Karpas-422 (cell line): ENCODE results near the gene DBNDD1. TPM values are rescaled to one million over a fixed set of nuclear protein-coding genes. Genes with fewer than 3 reads are reported as not detected.
A peak's percentile ranks its signal among the peaks of the same experiment; 100 is the strongest.
"Not testable (repeated sequence)": the region's sequence is repeated elsewhere in the genome, so short reads cannot be mapped to it uniquely, and the experiment has no call there.

Source experiments
- DNase-seq: peaks from one replicate; pipeline ENCODE4 v3.0.0-alpha.2; 2015
- H2AFZ ChIP-seq: fragments of 200-600 bp; sonication (generic); 2 replicates; pipeline ENCODE4 v1.6.1; 2014; ENCODE audit warnings: antibody characterized with exemption, low read length, mixed read lengths
- H3K27ac ChIP-seq: fragments of 200-600 bp; sonication (generic); 2 replicates; pipeline ENCODE4 v1.5.1; 2014; ENCODE audit warnings: mild to moderate bottlenecking, low read length, moderate library complexity
- H3K27me3 ChIP-seq: fragments of 200-600 bp; sonication (generic); 2 replicates; pipeline ENCODE4 v1.6.1; 2014; ENCODE audit warnings: low read length, mixed read lengths
- H3K36me3 ChIP-seq: fragments of 200-600 bp; sonication (generic); 2 replicates; pipeline ENCODE4 v1.6.1; 2014; ENCODE audit warnings: low read length, mixed read lengths; ENCODE audit not compliant: insufficient read depth
- H3K4me1 ChIP-seq: fragments of 200-600 bp; sonication (generic); 2 replicates; pipeline ENCODE4 v1.6.1; 2014; ENCODE audit warnings: mild to moderate bottlenecking, low read length, mixed read lengths
- H3K4me2 ChIP-seq: fragments of 200-600 bp; sonication (generic); 2 replicates; pipeline ENCODE4 v1.6.1; 2014; ENCODE audit warnings: low read length, low read depth, mild to moderate bottlenecking; ENCODE audit not compliant: poor library complexity, severe bottlenecking
- H3K4me3 ChIP-seq: fragments of 200-600 bp; sonication (generic); 2 replicates; pipeline ENCODE4 v1.5.1; 2014; ENCODE audit warnings: mild to moderate bottlenecking, antibody characterized with exemption, low read length, mixed read lengths
- H3K79me2 ChIP-seq: fragments of 200-600 bp; sonication (generic); 2 replicates; pipeline ENCODE4 v1.6.1; 2014; ENCODE audit warnings: mild to moderate bottlenecking, low read length, mixed read lengths
- H3K9ac ChIP-seq: fragments of 200-600 bp; sonication (generic); 2 replicates; pipeline ENCODE4 v1.6.0; 2014; ENCODE audit warnings: low read length
- H3K9me2 ChIP-seq: fragments of 200-600 bp; sonication (generic), shearing (Covaris generic); replicated peaks from 2 replicates; pipeline ENCODE4 v1.6.0; 2014; ENCODE audit warnings: mild to moderate bottlenecking, low read length, moderate library complexity; ENCODE audit not compliant: insufficient read depth
- H3K9me3 ChIP-seq: fragments of 300-700, 200-600 bp; sonication (generic); 2 replicates; pipeline ENCODE4 v1.6.1; 2014; ENCODE audit warnings: low read length, mixed read lengths
- H4K20me1 ChIP-seq: fragments of 200-600 bp; sonication (generic); 2 replicates; pipeline ENCODE4 v1.6.1; 2014; ENCODE audit warnings: mild to moderate bottlenecking, antibody characterized with exemption, low read length, low read depth; ENCODE audit not compliant: insufficient read depth
- total RNA-seq: library from RNA; depleted of rRNA; stranded (reverse); fragments of >200 nt; shearing (Covaris generic); gene quantifications from 2 replicates; pipeline ENCODE4 v1.2.3, GENCODE V29; 2014; ENCODE audit warnings: low replicate concordance

The DBNDD1 gene
- total RNA-seq, 1 experiment from 2014 or later: not detected

DNA sequence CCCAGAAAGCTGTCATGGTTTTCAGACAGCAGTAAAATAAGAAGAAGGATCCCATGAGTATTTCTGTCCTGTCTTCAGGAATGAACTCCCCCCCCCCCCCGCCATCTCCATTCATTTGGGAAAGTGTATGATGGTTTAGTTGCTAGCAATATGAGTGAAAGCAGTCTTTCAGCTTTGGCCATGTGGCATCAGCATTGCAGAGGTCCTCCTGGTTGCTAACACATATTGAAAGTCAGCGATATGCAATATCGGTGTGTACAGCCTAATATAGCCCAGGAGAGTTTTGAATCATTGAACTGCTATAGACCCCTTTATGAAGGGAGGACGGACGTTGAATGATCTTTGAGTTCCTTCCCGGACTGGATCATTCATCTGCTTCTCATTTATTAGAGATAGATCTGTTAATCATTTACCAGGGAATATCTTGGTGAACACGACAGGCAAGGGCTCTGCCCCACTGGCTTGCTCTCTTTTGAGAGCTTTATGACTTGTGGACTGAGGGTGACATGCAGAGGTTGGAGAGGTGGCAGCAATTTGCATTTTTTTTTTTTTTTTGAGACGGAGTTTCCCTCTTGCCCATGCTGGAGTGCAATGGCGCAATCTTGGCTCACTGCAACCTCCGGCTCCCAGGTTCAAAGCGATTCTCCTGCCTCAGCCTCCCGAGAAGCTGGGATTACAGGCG lies 45.5 kb downstream of the DBNDD1 start:
- Histone ChIP-seq H3K9ac (peak overlapping the region; percentile 100), H3K79me2 (peaks cover 62% of the 10 kb centered on the region)

DNA sequence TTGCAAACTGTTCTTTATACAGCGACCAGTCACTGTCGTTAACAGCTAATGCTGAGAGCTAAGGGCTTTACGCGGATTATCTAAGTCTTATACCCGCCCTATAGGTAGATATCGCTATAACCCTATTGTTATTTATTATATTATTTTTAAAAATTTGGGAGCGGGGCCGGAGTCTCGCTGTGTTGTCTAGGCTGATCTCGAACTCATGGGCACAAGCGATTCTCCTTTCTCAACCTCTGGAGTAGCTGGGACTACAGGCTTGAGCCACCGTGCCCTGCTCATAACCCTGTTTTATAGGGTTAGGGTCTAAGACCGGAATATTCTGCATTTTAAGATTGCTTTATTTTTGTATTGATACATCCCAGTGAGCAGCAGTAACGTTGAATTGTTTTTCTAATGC lies 46.0 kb downstream of the DBNDD1 start:
- H3K27me3 ChIP-seq: no peaks in the 10 kb centered on the region
- H3K36me3 ChIP-seq: peaks cover 15% of the 10 kb centered on the region; the same call in 1 of the 2 replicates
- peak overlapping the region; percentile 85 for H3K27ac ChIP-seq
- peaks cover 61% of the 10 kb centered on the region for H3K79me2 ChIP-seq
- H4K20me1 ChIP-seq: peaks cover 10% of the 10 kb centered on the region
- peaks cover 54% of the 10 kb centered on the region for H3K4me1 ChIP-seq
- peak overlapping the region; percentile 84; the same call in 1 of the 2 replicates for H2AFZ ChIP-seq
- H3K4me3 ChIP-seq: peak overlapping the region; percentile 100
- peak overlapping the region; percentile 93 for H3K4me2 ChIP-seq
- no peaks in the 10 kb centered on the region for H3K9me2 ChIP-seq
- no peak for DNase-seq
- H3K9ac ChIP-seq: peak overlapping the region; percentile 100
- H3K9me3 ChIP-seq: no peaks in the 10 kb centered on the region

More for the DNA sequence above, 45.5 kb downstream of the DBNDD1 start:
- Histone ChIP-seq H3K36me3 (peaks cover 15% of the 10 kb centered on the region; the same call in 1 of the 2 replicates), H3K4me3 (peak overlapping the region; percentile 100), H3K9me2 (no peaks in the 10 kb centered on the region), H3K27me3 (no peaks in the 10 kb centered on the region), H3K9me3 (no peaks in the 10 kb centered on the region), H3K4me1 (peaks cover 49% of the 10 kb centered on the region), H4K20me1 (peaks cover 10% of the 10 kb centered on the region), H2AFZ (no peak overlapping the region), H3K4me2 (peak overlapping the region; percentile 93), H3K27ac (peak overlapping the region; percentile 85)
- DNase-seq: peak; percentile 71

DNA sequence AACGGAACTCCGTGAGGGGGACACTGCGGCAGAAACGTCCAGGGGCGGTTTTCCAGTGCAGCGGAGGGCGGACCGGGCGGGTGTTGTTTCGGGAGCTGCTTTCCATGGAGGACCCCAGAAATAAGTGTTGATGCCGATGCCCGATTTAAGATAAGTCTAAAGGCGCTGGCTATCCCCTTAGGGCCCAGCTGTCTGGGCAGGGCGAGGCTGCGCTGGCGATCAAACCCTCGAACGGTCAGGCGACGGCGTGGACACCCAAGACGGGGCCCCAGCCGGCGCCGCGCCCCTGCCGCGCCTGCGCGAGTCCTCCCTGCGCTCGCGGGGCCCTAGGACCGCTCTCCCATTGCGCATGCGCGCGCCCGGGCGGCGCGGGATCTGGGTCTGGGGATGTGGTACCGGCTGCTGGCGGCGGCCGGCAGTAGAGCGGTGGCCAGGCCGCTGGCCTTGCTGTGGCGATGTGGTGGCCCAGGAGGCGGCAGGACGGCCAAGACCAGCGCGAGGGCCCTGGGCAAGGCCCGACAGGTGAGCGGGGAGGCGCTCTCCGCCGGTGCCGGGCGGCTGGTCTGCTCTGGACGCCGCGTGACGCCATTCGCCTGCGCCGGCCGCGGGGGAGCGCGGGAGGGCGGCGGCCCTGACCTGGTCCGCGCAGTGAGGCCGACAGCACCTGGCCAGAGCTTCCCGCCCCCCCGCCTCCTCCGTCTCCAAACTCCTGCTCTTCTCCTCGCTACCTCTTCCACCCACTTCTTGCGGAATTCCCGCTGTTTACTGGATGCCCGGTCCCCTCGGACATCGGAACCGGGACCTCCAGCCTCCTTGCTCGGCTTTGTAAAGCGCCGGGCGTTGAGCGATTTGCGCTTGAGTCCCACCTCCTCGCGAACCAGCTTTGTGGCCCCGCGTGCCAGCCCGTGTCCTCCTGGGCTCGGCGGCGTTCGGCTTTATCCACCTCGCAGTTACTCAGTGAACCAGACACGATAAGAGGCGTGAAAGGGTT lies 46.7 kb downstream of the DBNDD1 start:
- peak overlapping the region; percentile 100 for H3K9ac ChIP-seq
- peaks cover 54% of the 10 kb centered on the region for H3K4me1 ChIP-seq
- peak overlapping the region; percentile 86; the same call in 1 of the 2 replicates for H2AFZ ChIP-seq
- H3K36me3 ChIP-seq: peaks cover 10% of the 10 kb centered on the region; the same call in 1 of the 2 replicates
- DNase-seq: peak; percentile 97
- no peaks in the 10 kb centered on the region for H3K27me3 ChIP-seq
- H3K79me2 ChIP-seq: peaks cover 54% of the 10 kb centered on the region
- peak overlapping the region; percentile 85 for H3K27ac ChIP-seq
- no peaks in the 10 kb centered on the region for H3K9me3 ChIP-seq
- peaks cover 10% of the 10 kb centered on the region for H4K20me1 ChIP-seq
- H3K4me3 ChIP-seq: peak overlapping the region; percentile 100
- H3K9me2 ChIP-seq: no peaks in the 10 kb centered on the region
- peak overlapping the region; percentile 93 for H3K4me2 ChIP-seq

DNA sequence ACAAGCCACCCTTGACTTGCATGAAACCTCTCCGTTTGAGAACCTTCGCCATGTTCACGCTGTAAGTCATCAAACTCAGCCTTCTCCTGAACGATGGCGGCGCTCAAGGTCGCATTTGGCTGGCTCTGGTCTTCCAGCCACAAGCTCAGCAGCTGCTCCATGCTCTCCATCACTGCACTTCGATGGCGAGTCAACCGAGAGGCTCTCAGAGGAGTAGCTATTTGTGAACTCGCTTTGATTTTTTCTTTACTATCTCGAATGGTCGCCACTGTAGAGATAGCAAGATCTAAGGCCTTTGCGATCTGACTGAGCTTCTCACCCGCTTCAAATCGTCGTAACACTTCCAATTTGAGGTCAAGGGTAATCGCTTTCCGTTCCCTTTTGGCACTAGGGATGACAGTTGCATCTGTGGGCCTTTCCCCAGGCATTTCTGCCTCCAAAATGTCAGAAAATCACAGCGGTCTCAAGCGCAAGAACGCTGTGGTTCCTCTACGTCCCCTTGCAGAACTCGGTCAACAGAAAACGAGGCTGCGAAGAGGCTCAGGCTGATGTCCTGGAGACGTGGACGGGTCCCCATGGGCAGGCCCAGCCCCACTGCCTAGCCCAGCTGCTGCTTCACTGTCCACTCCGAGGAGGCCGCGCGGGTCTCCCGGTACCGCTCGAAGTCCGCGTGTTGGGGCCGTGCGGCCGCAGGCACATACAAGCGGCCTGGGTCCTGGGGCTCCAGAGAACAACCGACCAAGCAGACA lies 47.6 kb downstream of the DBNDD1 start:
- Histone ChIP-seq H2AFZ (no peak overlapping the region), H3K4me3 (peak overlapping the region; percentile 100), H3K9ac (peak overlapping the region; percentile 100), H3K4me2 (peak overlapping the region; percentile 93), H3K79me2 (peaks cover 45% of the 10 kb centered on the region), H3K27ac (peak overlapping the region; percentile 85), H3K9me2 (no peaks in the 10 kb centered on the region), H3K27me3 (no peaks in the 10 kb centered on the region), H3K4me1 (peaks cover 54% of the 10 kb centered on the region), H4K20me1 (peaks cover 10% of the 10 kb centered on the region), H3K36me3 (peaks cover 14% of the 10 kb centered on the region; the same call in 1 of the 2 replicates), H3K9me3 (no peaks in the 10 kb centered on the region)
- no peak for DNase-seq

DNA sequence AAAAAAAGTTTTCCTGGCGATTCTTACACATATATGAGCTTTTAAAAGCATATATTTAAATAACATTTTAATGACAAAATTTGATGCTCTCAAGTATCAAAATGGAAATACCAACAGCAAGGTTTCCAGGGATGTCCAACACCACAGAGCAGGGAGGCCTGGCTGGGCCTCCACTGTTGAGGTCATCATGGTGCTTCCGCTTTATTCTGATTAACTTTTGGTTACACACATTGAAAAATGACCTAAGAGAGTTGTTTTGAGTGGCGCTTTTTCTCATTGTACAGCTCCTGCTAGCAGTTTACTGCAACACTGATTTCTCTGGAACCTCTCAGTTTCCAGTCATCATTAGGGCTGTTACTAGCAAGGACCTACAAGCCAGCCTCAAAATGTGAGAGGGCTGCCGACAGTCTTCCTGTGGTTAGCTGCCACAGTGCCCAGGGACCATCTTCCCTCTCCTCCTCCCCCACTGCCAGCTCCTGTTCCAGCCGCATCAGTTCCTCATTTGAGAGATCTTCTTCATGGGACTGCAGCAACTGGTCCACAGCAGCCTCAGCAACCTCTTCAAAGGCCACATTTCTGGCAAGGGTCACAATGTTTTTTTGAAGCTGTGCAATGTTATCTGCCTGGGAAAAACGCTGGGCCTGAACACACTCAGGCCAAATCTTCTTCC lies 49.4 kb downstream of the DBNDD1 start:
- Histone ChIP-seq H3K27me3 (no peaks in the 10 kb centered on the region), H3K4me2 (peak overlapping the region; percentile 16), H3K4me1 (peaks cover 47% of the 10 kb centered on the region), H3K27ac (peak overlapping the region; percentile 80), H3K9me2 (no peaks in the 10 kb centered on the region), H4K20me1 (peaks cover 2% of the 10 kb centered on the region), H3K79me2 (peaks cover 27% of the 10 kb centered on the region), H3K9ac (peak overlapping the region; percentile 25; the same call in 1 of the 2 replicates), H2AFZ (no peak overlapping the region), H3K9me3 (no peaks in the 10 kb centered on the region), H3K4me3 (no peak overlapping the region), H3K36me3 (peaks cover 10% of the 10 kb centered on the region; the same call in 1 of the 2 replicates)
- DNase-seq: peak; percentile 69

DNA sequence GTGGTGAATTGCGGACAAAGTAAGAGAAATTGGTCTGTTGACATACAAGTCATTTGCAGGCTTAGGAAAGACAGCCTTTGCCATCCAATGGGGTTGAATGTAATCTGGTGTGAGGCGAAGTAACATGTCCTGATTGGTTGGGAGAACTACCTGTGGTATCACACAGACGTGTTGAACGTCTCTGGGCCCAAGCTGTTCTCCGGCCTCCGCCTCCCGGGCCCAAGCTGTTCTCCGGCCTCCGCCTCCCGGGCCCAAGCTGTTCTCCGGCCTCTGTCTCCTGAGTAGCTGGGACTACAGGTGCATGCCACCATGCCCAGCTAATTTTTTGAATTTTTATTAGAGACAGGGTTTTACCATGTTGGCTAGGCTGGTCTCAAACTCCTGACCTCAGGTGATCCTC lies 51.2 kb downstream of the DBNDD1 start:
- H3K9me3 ChIP-seq, H3K9ac ChIP-seq, H3K79me2 ChIP-seq, H4K20me1 ChIP-seq, H2AFZ ChIP-seq, H3K27me3 ChIP-seq, H3K27ac ChIP-seq, H3K9me2 ChIP-seq, H3K4me3 ChIP-seq, DNase-seq, H3K4me2 ChIP-seq: not testable (repeated sequence)
- Histone ChIP-seq H3K36me3 (peaks cover 12% of the 10 kb centered on the region; the same call in 1 of the 2 replicates), H3K4me1 (peaks cover 31% of the 10 kb centered on the region)

DNA sequence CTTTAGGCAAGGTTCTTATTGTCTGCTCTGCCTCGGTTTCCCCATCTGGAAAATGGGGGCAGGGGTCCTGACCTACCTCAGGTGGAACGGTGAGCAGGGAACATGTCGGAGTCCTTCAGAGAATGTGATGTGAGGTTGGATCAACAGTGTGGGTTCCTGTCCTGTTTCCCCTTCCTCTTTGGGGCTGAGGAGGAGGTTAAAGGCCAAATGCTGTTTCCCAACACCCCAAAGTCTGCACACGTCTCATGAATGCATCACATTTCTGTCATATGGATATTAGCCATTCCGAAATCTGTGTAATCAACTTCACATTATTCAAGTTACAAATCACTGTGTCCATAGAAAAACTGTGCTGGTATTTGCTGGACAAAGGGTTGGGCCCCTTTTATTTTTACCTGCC lies 51.8 kb downstream of the DBNDD1 start:
- not testable (repeated sequence) for H3K27ac ChIP-seq, H3K9ac ChIP-seq, H2AFZ ChIP-seq, H3K4me3 ChIP-seq, H3K27me3 ChIP-seq, H4K20me1 ChIP-seq, DNase-seq, H3K9me2 ChIP-seq, H3K4me2 ChIP-seq, H3K9me3 ChIP-seq, H3K79me2 ChIP-seq
- Histone ChIP-seq H3K4me1 (peaks cover 31% of the 10 kb centered on the region), H3K36me3 (peaks cover 12% of the 10 kb centered on the region; the same call in 1 of the 2 replicates)
